ENCODE measurements around the gene OSBPL7. TPM values are rescaled to one million over a fixed set of nuclear protein-coding genes. Genes with fewer than 3 reads are reported as not detected.
"Not testable (repeated sequence)": the region's sequence is repeated elsewhere in the genome, so short reads cannot be mapped to it uniquely, and the experiment has no call there.

The OSBPL7 gene
- total RNA-seq, 1 donor from 2014 or later: 18.4 TPM

DNA sequence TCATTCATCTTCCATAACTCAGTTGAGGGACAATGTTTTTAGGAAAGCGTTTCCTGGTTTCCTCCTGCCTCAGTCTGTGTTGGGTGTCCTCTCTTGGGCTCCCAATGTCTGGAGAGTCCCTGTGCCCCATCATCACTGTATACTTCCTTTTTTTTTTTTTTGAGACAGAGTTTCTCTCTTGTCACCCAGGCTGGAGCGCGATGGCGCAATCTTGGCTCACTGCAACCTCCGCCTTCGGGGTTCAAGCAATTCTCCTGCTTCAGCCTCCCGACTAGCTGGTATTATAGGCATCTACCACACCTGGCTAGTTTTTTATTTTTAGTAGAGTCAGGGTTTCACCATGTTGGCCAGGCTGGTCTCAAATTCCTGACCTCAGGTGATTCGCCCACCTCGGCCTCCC is 47.9 kb downstream of the OSBPL7 start:
- H3K4me1 Mint-ChIP-seq; H3K9me3 Mint-ChIP-seq; H3K4me3 Mint-ChIP-seq; intact Hi-C loops (cut with micrococcal nuclease); DNase-seq; H3K27ac Mint-ChIP-seq; H3K36me3 Mint-ChIP-seq (ENCODE audit: low read depth): not testable (repeated sequence)
- peaks cover 42% of the 10 kb centered on the region for H3K27me3 Mint-ChIP-seq

DNA sequence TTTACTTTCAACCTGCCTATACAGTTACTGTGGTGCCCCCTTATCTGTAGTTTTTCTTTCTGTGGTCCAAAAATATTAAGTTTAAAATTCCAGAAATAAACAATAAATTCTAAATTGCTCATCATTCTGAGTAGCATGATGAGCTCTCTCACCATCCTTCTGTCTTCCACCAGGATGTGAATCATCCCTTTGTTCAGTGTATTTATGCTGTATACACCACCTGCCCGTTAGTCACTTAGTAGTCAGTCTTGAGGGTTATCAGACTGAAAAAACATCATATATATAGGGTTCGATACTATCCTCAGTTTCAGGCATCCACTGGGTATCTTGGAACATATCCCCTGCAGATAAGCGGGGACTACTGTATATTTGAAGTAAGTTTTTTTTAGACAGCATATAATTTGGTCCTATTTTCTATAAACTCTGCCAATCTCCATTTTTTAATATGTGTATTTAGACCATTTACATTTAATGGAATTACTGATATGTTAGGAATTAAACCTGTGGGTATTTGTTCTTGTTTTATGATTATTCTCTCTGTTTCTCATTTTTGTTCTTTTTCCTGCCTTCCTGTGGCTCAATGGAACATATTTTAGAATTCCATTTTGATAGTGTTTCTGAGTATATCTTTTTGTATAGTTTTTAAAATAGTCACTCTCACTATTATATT is 57.5 kb downstream of the OSBPL7 start:
- Mint-ChIP-seq H3K4me3 (no peak overlapping the region), H3K36me3 (ENCODE audit: low read depth) (no peaks in the 10 kb centered on the region), H3K4me1 (peaks cover 4% of the 10 kb centered on the region), H3K27me3 (peaks cover 24% of the 10 kb centered on the region), H3K27ac (no peak overlapping the region), H3K9me3 (peaks cover 11% of the 10 kb centered on the region)
- intact Hi-C loops (cut with micrococcal nuclease): no loop called here
- DNase-seq: no peak

DNA sequence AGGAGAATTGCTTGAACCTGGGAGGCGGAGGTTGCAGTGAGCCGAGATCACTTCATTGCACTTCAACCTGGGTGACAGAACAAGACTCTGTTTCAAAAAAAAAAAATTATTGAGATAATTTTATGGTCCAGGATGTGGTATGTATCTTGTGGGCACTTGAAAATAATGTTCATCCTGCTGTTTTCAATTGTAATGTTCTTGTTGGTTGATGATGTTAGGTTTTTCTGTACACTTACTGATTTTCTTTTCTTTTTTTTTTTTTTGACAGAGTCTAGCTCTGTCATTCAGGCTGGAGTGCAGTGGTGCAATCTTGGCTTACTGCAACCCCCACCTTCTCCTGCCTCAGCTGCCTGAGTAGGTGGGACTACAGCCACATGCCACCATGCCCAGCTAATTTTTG is 58.9 kb downstream of the OSBPL7 start:
- intact Hi-C loops (cut with micrococcal nuclease): no loop called here
- H3K4me1 Mint-ChIP-seq: peaks cover 4% of the 10 kb centered on the region
- peaks cover 29% of the 10 kb centered on the region for H3K27me3 Mint-ChIP-seq
- no peak overlapping the region for H3K27ac Mint-ChIP-seq
- H3K9me3 Mint-ChIP-seq: peaks cover 7% of the 10 kb centered on the region
- no peak overlapping the region for H3K4me3 Mint-ChIP-seq
- no peaks in the 10 kb centered on the region for H3K36me3 Mint-ChIP-seq (ENCODE audit: low read depth)
- no peak for DNase-seq

DNA sequence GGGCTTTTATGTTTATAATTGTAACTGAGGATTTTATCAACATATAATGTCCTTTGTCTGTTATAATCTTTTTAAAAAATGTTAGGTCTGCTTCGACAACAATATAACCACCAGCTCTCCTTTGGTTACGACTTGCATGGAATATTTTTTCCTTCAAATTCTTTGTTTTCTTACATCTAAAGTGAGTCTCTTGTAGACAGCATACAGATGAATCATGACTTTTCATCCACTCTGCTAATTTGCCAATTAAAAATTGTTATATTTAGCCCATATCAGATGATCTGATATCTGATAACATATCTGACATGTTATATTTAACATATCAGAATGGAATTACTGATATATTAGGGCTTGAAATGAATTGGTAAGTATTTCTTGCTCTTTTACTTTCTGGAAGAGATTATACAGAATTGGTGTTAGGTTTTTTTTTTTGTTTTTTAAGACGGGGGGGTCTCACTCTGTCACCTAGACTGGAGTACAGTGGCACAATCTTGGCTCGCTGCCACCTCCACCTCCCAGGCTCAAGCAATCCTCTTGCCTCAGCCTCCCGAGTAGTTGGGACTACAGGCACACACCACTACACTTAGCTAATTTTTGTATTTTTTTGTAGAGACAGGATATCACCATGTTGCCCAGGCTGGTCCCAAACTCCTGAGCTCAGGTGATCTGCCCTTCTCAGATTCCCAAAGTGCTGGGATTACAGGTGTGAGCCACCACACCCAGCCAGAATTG is 61.0 kb downstream of the OSBPL7 start:
- peaks cover 7% of the 10 kb centered on the region for H3K9me3 Mint-ChIP-seq
- DNase-seq: no peak
- intact Hi-C loops (cut with micrococcal nuclease): no loop called here
- no peak overlapping the region for H3K27ac Mint-ChIP-seq
- H3K4me3 Mint-ChIP-seq: no peak overlapping the region
- H3K27me3 Mint-ChIP-seq: peaks cover 32% of the 10 kb centered on the region
- H3K36me3 Mint-ChIP-seq (ENCODE audit: low read depth): peaks cover 2% of the 10 kb centered on the region
- H3K4me1 Mint-ChIP-seq: peaks cover 4% of the 10 kb centered on the region

DNA sequence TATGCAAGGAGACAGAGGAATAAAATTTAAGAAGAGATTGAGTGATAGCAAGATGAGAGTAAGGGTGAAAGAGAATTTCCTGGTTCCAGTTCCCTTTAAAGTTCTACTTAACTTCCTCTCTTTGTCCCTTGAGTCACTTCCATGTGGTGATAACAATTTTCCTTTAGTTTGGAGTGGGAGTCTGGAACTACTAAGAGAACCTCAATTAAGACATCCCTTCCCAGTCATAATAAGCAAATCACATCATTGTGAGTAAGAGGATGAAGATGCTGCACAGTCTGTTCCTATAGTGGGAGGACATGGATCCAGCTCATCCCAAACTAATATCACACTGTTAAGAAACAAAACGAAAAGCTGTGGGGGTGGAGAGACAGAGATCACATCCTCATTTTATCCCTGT is 64.2 kb downstream of the OSBPL7 start:
- no peak overlapping the region for H3K4me3 Mint-ChIP-seq
- H3K9me3 Mint-ChIP-seq: peaks cover 7% of the 10 kb centered on the region
- no peaks in the 10 kb centered on the region for H3K4me1 Mint-ChIP-seq
- H3K27me3 Mint-ChIP-seq: peaks cover 29% of the 10 kb centered on the region
- H3K27ac Mint-ChIP-seq: no peak overlapping the region
- intact Hi-C loops (cut with micrococcal nuclease): no loop called here
- peaks cover 2% of the 10 kb centered on the region for H3K36me3 Mint-ChIP-seq (ENCODE audit: low read depth)
- DNase-seq: no peak

Other genes starting within 250 kb of the OSBPL7 start
- gene KPNB1, start 171.9 kb downstream of the OSBPL7 start, total RNA-seq: 727 and 736 TPM in 2 replicates
- 9.3 and 10.9 TPM in 2 replicates for gene TBKBP1, start 127.6 kb downstream of the OSBPL7 start, total RNA-seq
- 63.0 and 66.4 TPM in 2 replicates for gene TBX21, start 88.6 kb downstream of the OSBPL7 start, total RNA-seq
- gene MRPL10, start 9.7 kb upstream of the OSBPL7 start, total RNA-seq: 55.0 and 58.3 TPM in 2 replicates
- gene LRRC46, start 9.9 kb upstream of the OSBPL7 start, total RNA-seq: 0.33 and 0.44 TPM in 2 replicates
- gene SCRN2, start 19.5 kb upstream of the OSBPL7 start, total RNA-seq: 24.3 and 24.8 TPM in 2 replicates
- gene SP6, start 29.4 kb upstream of the OSBPL7 start, total RNA-seq: 0.05 TPM in 2 replicates
- gene SP2, start 74.4 kb upstream of the OSBPL7 start, total RNA-seq: 18.3 and 21.7 TPM in 2 replicates
- gene PNPO, start 119.8 kb upstream of the OSBPL7 start, total RNA-seq: 61.5 and 69.4 TPM in 2 replicates
- gene PRR15L, start 136.1 kb upstream of the OSBPL7 start, total RNA-seq: not detected in 2 replicates
- 192 and 202 TPM in 2 replicates for gene CDK5RAP3, start 149.3 kb upstream of the OSBPL7 start, total RNA-seq
- 4.4 and 4.5 TPM in 2 replicates for gene COPZ2, start 216.0 kb upstream of the OSBPL7 start, total RNA-seq
- gene NFE2L1, start 226.6 kb upstream of the OSBPL7 start, total RNA-seq: 85.2 and 93.1 TPM in 2 replicates

Measured in activated CD4-positive, alpha-beta T cell treated with anti-CD3 and anti-CD28 coated beads, Interleukin-2, amount 10 ng/mL, durations not matched to agents 24 days and 14 days (primary cell).